Measurements from ENCODE around the gene CIB2. TPM values are rescaled to one million over a fixed set of nuclear protein-coding genes. Genes with fewer than 3 reads are reported as not detected.

Gene CIB2
- 16.4 TPM for total RNA-seq (ENCODE audit: unreplicated experiment)
- long read RNA-seq, partial matches to known transcripts = 0 of 1 reads
- long read RNA-seq, other reads (novel, unspliced or antisense) = 0 of 1 reads

- H3K9me3 Mint-ChIP-seq (ENCODE audit: unreplicated experiment) = no peaks in the 10 kb centered on the region
- H3K4me3 Mint-ChIP-seq (ENCODE audit: unreplicated experiment) = peak within 1 kb of the TSS; percentile 89
- peaks cover 9% of the 10 kb centered on the region for H3K27me3 Mint-ChIP-seq (ENCODE audit: unreplicated experiment)
- DNase-seq (ENCODE audit: low spot score) = peak; percentile 89
- peak within 1 kb of the TSS; percentile 70 for H3K27ac Mint-ChIP-seq (ENCODE audit: unreplicated experiment)
- peaks cover 9% of the 10 kb centered on the region for H3K4me1 Mint-ChIP-seq (ENCODE audit: unreplicated experiment)
- H3K36me3 Mint-ChIP-seq (ENCODE audit: low read depth, unreplicated experiment) = no peaks in the 10 kb centered on the region
- TF ChIP-seq, protein P1, sequence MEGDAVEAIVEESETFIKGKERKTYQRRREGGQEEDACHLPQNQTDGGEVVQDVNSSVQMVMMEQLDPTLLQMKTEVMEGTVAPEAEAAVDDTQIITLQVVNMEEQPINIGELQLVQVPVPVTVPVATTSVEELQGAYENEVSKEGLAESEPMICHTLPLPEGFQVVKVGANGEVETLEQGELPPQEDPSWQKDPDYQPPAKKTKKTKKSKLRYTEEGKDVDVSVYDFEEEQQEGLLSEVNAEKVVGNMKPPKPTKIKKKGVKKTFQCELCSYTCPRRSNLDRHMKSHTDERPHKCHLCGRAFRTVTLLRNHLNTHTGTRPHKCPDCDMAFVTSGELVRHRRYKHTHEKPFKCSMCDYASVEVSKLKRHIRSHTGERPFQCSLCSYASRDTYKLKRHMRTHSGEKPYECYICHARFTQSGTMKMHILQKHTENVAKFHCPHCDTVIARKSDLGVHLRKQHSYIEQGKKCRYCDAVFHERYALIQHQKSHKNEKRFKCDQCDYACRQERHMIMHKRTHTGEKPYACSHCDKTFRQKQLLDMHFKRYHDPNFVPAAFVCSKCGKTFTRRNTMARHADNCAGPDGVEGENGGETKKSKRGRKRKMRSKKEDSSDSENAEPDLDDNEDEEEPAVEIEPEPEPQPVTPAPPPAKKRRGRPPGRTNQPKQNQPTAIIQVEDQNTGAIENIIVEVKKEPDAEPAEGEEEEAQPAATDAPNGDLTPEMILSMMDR (IDR thresholded peaks at IDR 0.05; ENCODE audit: unreplicated experiment) = peak; percentile 67
Measured at GRCh38 chr15:78131295-78132061, at the start of gene CIB2. Gene CIB2 (minus strand): TSS chr15:78131445. CDS start chr15:78131215, 230 bp downstream.

DNA sequence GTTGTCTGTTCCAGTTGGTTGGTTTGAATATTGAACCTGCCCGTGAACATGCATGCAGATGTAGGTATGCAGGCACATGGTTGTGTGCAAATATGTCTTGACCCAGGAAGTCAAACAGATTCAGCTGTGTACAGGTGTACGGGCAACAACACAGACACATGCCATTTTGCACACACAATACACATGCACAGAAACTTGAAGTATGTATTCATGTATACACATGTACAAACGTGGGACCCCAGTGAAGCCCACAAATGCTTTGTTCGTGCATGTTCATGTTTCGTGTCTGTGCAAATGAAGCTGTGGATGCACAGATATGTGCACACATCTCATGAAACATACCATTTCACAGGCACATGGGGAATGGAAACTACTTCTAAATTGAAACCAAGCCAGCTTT lies 48.7 kb upstream of the CIB2 start:
- H3K4me3 Mint-ChIP-seq (ENCODE audit: unreplicated experiment) = no peak overlapping the region
- H3K36me3 Mint-ChIP-seq (ENCODE audit: low read depth, unreplicated experiment) = no peaks in the 10 kb centered on the region
- H3K27ac Mint-ChIP-seq (ENCODE audit: unreplicated experiment) = no peak overlapping the region
- H3K27me3 Mint-ChIP-seq (ENCODE audit: unreplicated experiment) = peaks cover 5% of the 10 kb centered on the region
- TF ChIP-seq, protein P1 (IDR thresholded peaks at IDR 0.05; ENCODE audit: unreplicated experiment) = no peak
- DNase-seq (ENCODE audit: low spot score) = no peak
- H3K4me1 Mint-ChIP-seq (ENCODE audit: unreplicated experiment) = no peaks in the 10 kb centered on the region
- H3K9me3 Mint-ChIP-seq (ENCODE audit: unreplicated experiment) = no peaks in the 10 kb centered on the region

DNA sequence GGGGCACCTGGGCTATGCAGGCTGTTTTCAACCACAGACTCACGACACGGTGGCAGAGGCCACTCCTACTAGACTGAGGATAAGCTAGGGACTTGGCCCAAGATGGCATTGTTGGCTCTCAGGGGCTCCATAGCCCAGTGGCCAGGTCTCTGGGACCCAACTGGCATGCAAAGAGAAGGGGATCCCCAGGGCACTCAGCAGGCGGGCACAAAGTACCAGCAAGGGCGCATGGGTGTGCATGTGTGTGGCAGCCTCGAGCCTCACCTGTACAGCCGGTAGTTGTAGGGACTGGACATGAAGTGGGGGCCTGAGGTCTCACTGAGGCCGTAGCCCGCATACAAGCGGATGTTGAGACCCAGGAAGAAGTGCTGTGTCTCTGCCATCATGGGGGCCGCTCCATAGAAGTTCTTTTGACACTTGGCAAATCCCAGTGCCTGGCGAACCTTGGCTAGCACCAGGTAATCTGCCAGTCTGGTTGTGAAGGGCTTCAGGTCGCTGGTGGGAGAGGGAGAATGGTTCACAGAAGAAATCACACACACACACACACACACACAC lies 48.1 kb upstream of the CIB2 start:
- Mint-ChIP-seq H3K4me3 (ENCODE audit: unreplicated experiment) (no peak overlapping the region), H3K4me1 (ENCODE audit: unreplicated experiment) (no peaks in the 10 kb centered on the region), H3K27me3 (ENCODE audit: unreplicated experiment) (peaks cover 5% of the 10 kb centered on the region), H3K36me3 (ENCODE audit: low read depth, unreplicated experiment) (no peaks in the 10 kb centered on the region), H3K27ac (ENCODE audit: unreplicated experiment) (no peak overlapping the region), H3K9me3 (ENCODE audit: unreplicated experiment) (no peaks in the 10 kb centered on the region)
- no peak for DNase-seq (ENCODE audit: low spot score)
- TF ChIP-seq, protein P1 (IDR thresholded peaks at IDR 0.05; ENCODE audit: unreplicated experiment) = no peak

DNA sequence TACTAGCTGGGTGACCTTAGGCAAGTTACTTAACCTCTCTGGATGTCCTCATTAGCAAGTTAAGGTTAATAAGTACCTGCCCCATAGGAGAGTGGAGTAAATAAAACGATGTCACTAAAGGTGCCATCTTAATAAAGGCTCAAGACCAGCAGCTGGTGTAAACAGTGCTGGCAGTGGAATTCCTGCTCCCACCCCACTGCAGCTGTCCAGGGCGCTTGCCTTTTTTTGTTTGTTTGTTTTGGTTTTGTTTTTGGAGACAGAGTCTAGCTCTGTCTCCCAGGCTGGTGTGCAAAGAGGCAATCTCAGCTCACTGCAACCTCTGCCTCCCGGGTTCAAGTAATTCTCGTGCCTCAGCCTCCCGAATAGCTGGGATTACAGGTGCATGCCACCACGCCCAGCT lies 46.8 kb upstream of the CIB2 start:
- H3K4me3 Mint-ChIP-seq (ENCODE audit: unreplicated experiment) = no peak overlapping the region
- H3K9me3 Mint-ChIP-seq (ENCODE audit: unreplicated experiment) = no peaks in the 10 kb centered on the region
- TF ChIP-seq, protein P1 (IDR thresholded peaks at IDR 0.05; ENCODE audit: unreplicated experiment) = no peak
- no peaks in the 10 kb centered on the region for H3K36me3 Mint-ChIP-seq (ENCODE audit: low read depth, unreplicated experiment)
- H3K4me1 Mint-ChIP-seq (ENCODE audit: unreplicated experiment) = no peaks in the 10 kb centered on the region
- DNase-seq (ENCODE audit: low spot score) = no peak
- H3K27ac Mint-ChIP-seq (ENCODE audit: unreplicated experiment) = no peak overlapping the region
- peaks cover 5% of the 10 kb centered on the region for H3K27me3 Mint-ChIP-seq (ENCODE audit: unreplicated experiment)

- DNase-seq (ENCODE audit: low spot score) = peak; percentile 67
- H3K4me1 Mint-ChIP-seq (ENCODE audit: unreplicated experiment) = no peaks in the 10 kb centered on the region
- H3K36me3 Mint-ChIP-seq (ENCODE audit: low read depth, unreplicated experiment) = peaks cover 4% of the 10 kb centered on the region
- H3K27ac Mint-ChIP-seq (ENCODE audit: unreplicated experiment) = no peak overlapping the region
- peaks cover 5% of the 10 kb centered on the region for H3K27me3 Mint-ChIP-seq (ENCODE audit: unreplicated experiment)
- H3K9me3 Mint-ChIP-seq (ENCODE audit: unreplicated experiment) = no peaks in the 10 kb centered on the region
- TF ChIP-seq, protein P1 (IDR thresholded peaks at IDR 0.05; ENCODE audit: unreplicated experiment) = peak; percentile 63
- no peak overlapping the region for H3K4me3 Mint-ChIP-seq (ENCODE audit: unreplicated experiment)
Measured at GRCh38 chr15:78177447-78177873, 46.2 kb upstream of the CIB2 start.
